ENCODE measurements around the gene PHPT1.
"Not testable (repeated sequence)": the region's sequence is repeated elsewhere in the genome, so short reads cannot be mapped to it uniquely, and the experiment has no call there.

Gene PHPT1

DNA sequence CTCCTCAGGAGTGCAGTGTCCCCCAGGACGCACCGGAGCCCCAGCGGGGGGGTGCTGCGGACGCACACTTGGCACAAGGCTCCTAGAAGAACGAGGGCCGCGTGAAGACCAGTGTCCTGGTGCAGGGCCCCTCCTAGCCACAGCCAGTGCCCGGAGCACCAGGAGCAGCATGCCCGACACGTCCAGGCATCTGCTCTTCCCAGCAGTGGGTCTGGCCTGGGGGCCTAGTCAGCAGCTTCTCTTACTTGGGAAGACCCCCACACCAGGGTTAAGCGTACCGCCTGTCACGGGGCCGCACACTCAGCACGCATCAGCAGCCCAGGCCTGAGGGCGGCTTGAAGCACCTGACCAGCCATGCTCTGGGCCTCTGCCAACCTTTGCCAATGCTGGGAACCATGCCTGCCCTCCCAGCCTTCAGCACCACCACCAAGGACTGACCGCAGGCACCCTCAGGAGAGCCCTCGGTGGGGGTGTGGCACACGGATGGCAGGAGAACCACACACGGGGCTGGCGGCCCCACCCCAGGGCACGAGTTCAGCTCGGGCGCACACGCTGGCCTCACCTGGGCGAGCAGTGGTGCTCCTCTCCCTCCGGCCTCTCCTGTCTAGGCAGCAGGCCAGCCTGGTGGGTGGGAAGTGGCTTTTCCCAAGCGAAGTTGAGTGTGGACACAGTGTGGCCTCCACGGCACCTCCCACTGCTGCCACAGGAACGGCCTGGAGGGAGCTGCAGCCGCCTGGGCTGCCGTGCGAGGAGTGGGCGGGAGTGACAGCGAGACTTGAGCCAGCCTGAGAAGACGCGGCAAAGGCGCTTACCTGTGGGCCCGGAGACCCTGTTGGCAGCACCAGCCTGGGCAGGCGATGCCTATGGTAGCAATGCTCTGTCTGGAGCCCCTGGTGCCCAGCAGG is 19.0 kb upstream of the PHPT1 start:
- H3K4me3 ChIP-seq (ENCODE audit: low read length) = no peak overlapping the region
- no peak for TF ChIP-seq CTCF (conservative IDR thresholded peaks at IDR 0.05; ENCODE audit: low read depth, low read length)
- DNase-seq (ENCODE audit: low read depth) = no peak

- TF ChIP-seq CTCF (conservative IDR thresholded peaks at IDR 0.05; ENCODE audit: low read depth, low read length) = no peak
- no peak overlapping the region for H3K4me3 ChIP-seq (ENCODE audit: low read length)
- no peak for DNase-seq (ENCODE audit: low read depth)
These were observed 18.0 kb upstream of the PHPT1 start for GRCh38 chr9:136831002-136831719.

DNA sequence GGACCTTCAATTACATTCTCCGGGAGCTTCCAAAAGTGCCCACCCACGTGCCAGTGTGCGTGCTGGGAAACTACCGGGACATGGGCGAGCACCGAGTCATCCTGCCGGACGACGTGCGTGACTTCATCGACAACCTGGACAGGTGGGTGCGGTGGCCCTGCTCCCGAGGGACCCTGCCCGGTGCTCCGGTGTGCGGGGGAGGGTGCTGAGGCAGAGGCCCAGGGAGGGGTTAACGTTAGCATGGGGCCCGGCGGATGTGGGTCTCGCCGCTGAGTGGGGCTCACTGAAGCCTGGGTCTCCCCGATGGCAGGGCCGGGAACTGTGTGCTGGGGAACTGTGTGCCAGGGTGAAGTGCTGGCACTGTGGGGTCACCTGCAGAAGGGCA is 17.5 kb upstream of the PHPT1 start:
- H3K4me3 ChIP-seq (ENCODE audit: low read length) = no peak overlapping the region
- no peak for TF ChIP-seq CTCF (conservative IDR thresholded peaks at IDR 0.05; ENCODE audit: low read depth, low read length)

GRCh38 chr9:136832581-136832980 is 16.6 kb upstream of the PHPT1 start:
- DNase-seq (ENCODE audit: low read depth) = no peak
- no peak overlapping the region for H3K4me3 ChIP-seq (ENCODE audit: low read length)
- TF ChIP-seq CTCF (conservative IDR thresholded peaks at IDR 0.05; ENCODE audit: low read depth, low read length) = no peak

More for the DNA sequence above, 17.5 kb upstream of the PHPT1 start:
- no peak for DNase-seq (ENCODE audit: low read depth)

DNA sequence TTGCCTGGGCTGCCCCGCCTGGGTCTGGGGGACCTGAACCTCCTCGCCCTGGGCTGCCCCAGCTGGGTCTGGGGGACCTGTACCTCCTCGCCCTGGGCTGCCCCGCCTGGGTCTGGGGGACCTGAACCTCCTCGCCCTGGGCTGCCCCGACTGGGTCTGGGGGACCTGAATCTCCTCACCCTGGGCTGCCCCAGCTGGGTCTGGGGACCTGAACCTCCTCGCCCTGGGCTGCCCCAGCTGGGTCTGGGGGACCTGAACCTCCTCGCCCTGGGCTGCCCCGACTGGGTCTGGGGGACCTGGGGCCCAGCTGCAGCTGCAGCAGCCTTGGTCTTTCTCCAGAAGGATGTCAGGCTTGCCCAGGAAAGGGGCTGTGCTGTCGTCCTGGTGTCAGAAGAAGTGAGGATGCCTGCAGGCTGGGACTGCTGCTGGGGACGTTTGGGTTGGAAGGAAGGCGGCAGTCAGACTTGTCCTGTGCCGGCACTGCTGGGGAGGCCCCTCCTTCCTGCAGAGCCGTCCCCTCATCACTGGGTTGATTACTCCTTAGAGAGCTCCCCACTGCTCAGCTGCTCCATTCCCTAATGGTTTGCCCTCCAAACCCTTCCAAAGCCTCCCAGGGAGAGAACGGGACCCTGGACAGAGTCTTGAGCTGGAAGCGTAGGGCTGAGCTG is 15.7 kb upstream of the PHPT1 start:
- not testable (repeated sequence) for DNase-seq (ENCODE audit: low read depth); H3K4me3 ChIP-seq (ENCODE audit: low read length)

DNA sequence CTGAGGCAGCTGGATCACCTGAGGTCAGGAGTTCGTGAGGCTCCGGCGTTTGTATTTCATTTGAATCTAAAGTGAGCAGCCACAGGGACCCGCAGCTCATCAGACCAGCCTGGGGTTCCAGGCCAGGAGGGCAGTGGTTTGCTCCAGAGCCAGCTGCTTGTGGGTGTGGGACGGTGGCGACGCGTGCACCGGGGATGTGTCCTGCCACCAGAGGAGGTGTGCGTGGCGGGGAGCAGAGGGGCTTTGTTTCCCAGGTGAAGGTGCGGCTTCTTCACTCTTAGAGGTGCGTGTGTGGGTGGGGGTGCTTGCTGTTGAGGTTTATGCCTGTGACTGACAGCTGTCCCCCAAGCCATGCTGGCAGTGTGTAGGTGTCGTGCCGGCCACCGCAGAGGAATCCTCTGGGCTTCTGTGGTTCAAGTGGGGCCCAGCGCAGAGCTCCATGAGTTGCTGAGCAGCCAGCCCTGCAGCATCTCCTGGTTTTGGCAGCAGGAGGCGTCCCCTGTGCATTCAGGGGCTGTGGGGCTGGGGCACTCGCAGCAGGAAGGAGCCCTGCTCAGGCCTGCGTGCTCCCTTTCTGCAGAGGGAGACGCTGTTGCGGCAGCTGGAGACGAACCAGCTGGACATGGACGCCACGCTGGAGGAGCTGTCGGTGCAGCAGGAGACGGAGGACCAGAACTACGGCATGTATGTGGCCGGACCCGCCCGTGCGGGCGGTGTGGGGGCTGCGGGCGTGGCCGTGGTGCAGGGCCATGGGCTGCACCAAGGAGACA is 13.9 kb upstream of the PHPT1 start:
- no peak for DNase-seq (ENCODE audit: low read depth)
- TF ChIP-seq CTCF (conservative IDR thresholded peaks at IDR 0.05; ENCODE audit: low read depth, low read length) = no peak
- H3K4me3 ChIP-seq (ENCODE audit: low read length) = no peak overlapping the region
